B cell (primary cell): ENCODE results near the gene RGS10. TPM values are rescaled to one million over a fixed set of nuclear protein-coding genes. Genes with fewer than 3 reads are reported as not detected.

Experiments used
- ATAC-seq: fragments of 200-7000 bp; cut with Tn5 transposase; one replicate; pipeline ENCODE4 v1.10.0; 2021; ENCODE audit warnings: low read depth, mild to moderate bottlenecking, moderate number of reproducible peaks, moderate library complexity
- CTCF ChIA-PET: fragments of 350-600 bp; sonication (Branson Sonifier 250); formaldehyde crosslinking; loops from one replicate; lab custom pipeline; 2021; ENCODE audit warnings: antibody characterized with exemption, inconsistent platforms; lab: Charles Lee
- POLR2A ChIA-PET: fragments of 350-600 bp; sonication (Branson Sonifier 250); formaldehyde crosslinking; loops from one replicate; lab custom pipeline; 2021; ENCODE audit warnings: antibody characterized with exemption; lab: Charles Lee
- DNase-seq: peaks from one replicate; pipeline ENCODE4 v3.0.0; 2013
- H2AFZ ChIP-seq: 2 replicates; pipeline ENCODE4 v1.6.1; 2012; ENCODE audit warnings: mild to moderate bottlenecking, low read depth, low read length; ENCODE audit not compliant: insufficient read depth, poor library complexity, severe bottlenecking
- H3K27ac ChIP-seq, 2 donors: 1 replicate in 1 of 2; 2 replicates in 1 of 2; pipeline ENCODE4 v1.5.1; 2012 to 2013; ENCODE audit warnings: low read length in 2 of 2, mild to moderate bottlenecking in 2 of 2, moderate library complexity in 1 of 2
- H3K27me3 ChIP-seq, 4 experiments: fragments of 200-600 bp in 1 of 4; sonication (generic) in 1 of 4; replicated peaks in 1 of 4; 1 replicate in 2 of 4; 2 replicates in 2 of 4; pipeline versions ENCODE4 v1.6.1 to v1.7.0; 2013 to 2016; ENCODE audit warnings: low read length in 3 of 4, mild to moderate bottlenecking in 2 of 4, mixed read lengths in 1 of 4, moderate library complexity in 1 of 4; ENCODE audit not compliant: insufficient read depth in 4 of 4, control insufficient read depth in 3 of 4; ENCODE audit errors: control extremely low read depth in 1 of 4
- H3K36me3 ChIP-seq, 2 experiments: replicated peaks in 1 of 2; 1 replicate in 1 of 2; 2 replicates in 1 of 2; pipeline versions ENCODE4 v1.6.1 to v1.7.1; 2013; ENCODE audit warnings: low read length in 1 of 2; ENCODE audit not compliant: insufficient read depth in 2 of 2, control insufficient read depth in 1 of 2; ENCODE audit errors: control extremely low read depth in 1 of 2, extremely low read depth in 1 of 2
- H3K4me1 ChIP-seq, 2 donors: fragments of 200-600 bp in 1 of 2; sonication (generic) in 1 of 2; 1 replicate in 1 of 2; 2 replicates in 1 of 2; pipeline versions ENCODE4 v1.5.1 to v1.6.1; 2013 to 2017; ENCODE audit warnings: low read length in 2 of 2; ENCODE audit not compliant: control insufficient read depth in 2 of 2, insufficient read depth in 2 of 2
- H3K4me2 ChIP-seq: replicated peaks from 2 replicates; pipeline ENCODE3; 2012; ENCODE audit warnings: mild to moderate bottlenecking, low read depth, low read length; ENCODE audit not compliant: poor library complexity, severe bottlenecking
- H3K4me3 ChIP-seq, 5 experiments: fragments of 200-600 bp in 1 of 5; sonication (generic) in 1 of 5; 1 replicate in 3 of 5; 2 replicates in 2 of 5; pipeline versions ENCODE4 v1.5.1 to v1.7.0; 2011 to 2016; ENCODE audit warnings: low read length in 4 of 5, mild to moderate bottlenecking in 4 of 5, low read depth in 2 of 5, control low read depth in 1 of 5, moderate library complexity in 1 of 5; ENCODE audit not compliant: insufficient read depth in 1 of 5; ENCODE audit errors: control extremely low read depth in 1 of 5, extremely low read depth in 1 of 5
- H3K79me2 ChIP-seq: fragments of 200-600 bp; sonication (generic); one replicate; pipeline ENCODE4 v1.6.0; 2016; ENCODE audit warnings: low read length; ENCODE audit not compliant: control insufficient read depth, insufficient read depth
- H3K9ac ChIP-seq: fragments of 200-600 bp; sonication (generic); 2 replicates; pipeline ENCODE4 v1.6.1; 2017; ENCODE audit warnings: mild to moderate bottlenecking, low read length, moderate library complexity
- H3K9me3 ChIP-seq, 3 donors: one replicate each; pipeline versions ENCODE4 v1.6.1 to v1.7.1; 2013; ENCODE audit warnings: low read length in 2 of 3; ENCODE audit not compliant: control insufficient read depth in 2 of 3, insufficient read depth in 1 of 3; ENCODE audit errors: control extremely low read depth in 1 of 3
- H4K20me1 ChIP-seq: 2 replicates; pipeline ENCODE4 v1.6.0; 2012; ENCODE audit warnings: mild to moderate bottlenecking, low read length; ENCODE audit not compliant: insufficient read depth, control insufficient read depth, poor library complexity, severe bottlenecking
- H3K27ac Mint-ChIP-seq: one replicate; pipeline ENCODE4 v1.8.0; 2021; ENCODE audit warnings: mixed read lengths
- H3K27me3 Mint-ChIP-seq: one replicate; pipeline ENCODE4 v1.8.0; 2021; ENCODE audit warnings: mixed read lengths
- H3K4me1 Mint-ChIP-seq: one replicate; pipeline ENCODE4 v1.8.0; 2021; ENCODE audit warnings: mixed read lengths
- H3K4me3 Mint-ChIP-seq: one replicate; pipeline ENCODE4 v1.8.0; 2021; ENCODE audit warnings: mixed read lengths
- H3K9me3 Mint-ChIP-seq: one replicate; pipeline ENCODE4 v1.8.0; 2022; ENCODE audit warnings: mixed read lengths; ENCODE audit not compliant: insufficient read depth
- EZH2 ChIP-seq: IDR thresholded peaks from 2 replicates; pipeline ENCODE4 v1.6.1; 2012; ENCODE audit warnings: borderline replicate concordance, low read depth, mild to moderate bottlenecking, moderate library complexity, low read length; ENCODE audit not compliant: insufficient read depth, poor library complexity, severe bottlenecking
- WGBS: methylation state at CpG from one replicate; pipeline ENCODE4 v1.1.5; 2013; ENCODE audit warnings: missing lambda C conversion rate; ENCODE audit not compliant: insufficient coverage; 5-methylcytosine and 5-hydroxymethylcytosine counted together
- intact Hi-C: fragments of 100-400 bp; cut with micrococcal nuclease; formaldehyde crosslinking; loops from one replicate; pipeline ENCODE4 v1.10.0; 2022
- polyA plus RNA-seq: library from polyadenylated mRNA; depleted of rRNA; stranded (reverse); fragments of >200 nt; gene quantifications from 2 replicates; pipeline ENCODE4 v1.2.3, GENCODE V29; 2012
- total RNA-seq, 2 donors: library from RNA; stranded (reverse); fragments of 120-200 nt in 1 of 2; gene quantifications; 1 replicate in 1 of 2; 2 replicates in 1 of 2; pipeline versions ENCODE4 v1.2.3 to v1.2.4, GENCODE V29; 2013 to 2022
- TF ChIP-seq, protein P1 (sequence below): fragments of 200-600 bp; IDR thresholded peaks from one replicate; pipeline ENCODE4 v1.8.0; 2022; ENCODE audit warnings: antibody characterized with exemption, mild to moderate bottlenecking

The RGS10 gene
- total and polyA plus RNA-seq, 2 donors (not counting 1 experiment from before 2014, with no cell fraction given): 10.9 to 20.3 TPM

DNA sequence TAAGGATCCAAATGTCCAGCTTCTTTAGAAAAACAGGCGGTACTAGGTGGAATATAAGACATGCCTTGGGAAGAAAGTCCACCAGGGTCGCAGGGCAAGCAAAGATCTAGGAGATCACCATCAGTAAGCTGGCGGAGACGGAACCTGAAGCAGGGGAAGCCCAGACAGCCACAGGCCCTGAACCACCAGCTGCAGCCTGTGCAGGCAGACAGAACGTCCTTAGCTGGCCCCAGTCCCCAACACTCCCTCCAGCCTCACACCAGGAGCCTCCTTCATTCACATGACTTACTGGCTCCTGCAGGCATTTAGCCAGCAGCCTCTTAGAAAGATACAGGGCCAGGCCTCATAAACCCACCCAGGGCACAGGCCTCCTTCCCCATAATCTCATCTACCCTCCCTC is 17.4 kb downstream of the RGS10 start:
- Histone ChIP-seq H2AFZ (no peak overlapping the region), H3K79me2 (peaks cover 7% of the 10 kb centered on the region), H3K9ac (no peak overlapping the region), H3K4me3 (no peak overlapping the region), H3K27me3 (no peaks in the 10 kb centered on the region), H4K20me1 (no peaks in the 10 kb centered on the region), H3K27ac (no peak overlapping the region), H3K9me3 (no peaks in the 10 kb centered on the region), H3K36me3 (peaks cover 0 to 16% of the 10 kb centered on the region in 2 experiments), H3K4me2 (no peak overlapping the region), H3K4me1 (no peaks in the 10 kb centered on the region)
- no peak for TF ChIP-seq EZH2
- TF ChIP-seq, protein P1, sequence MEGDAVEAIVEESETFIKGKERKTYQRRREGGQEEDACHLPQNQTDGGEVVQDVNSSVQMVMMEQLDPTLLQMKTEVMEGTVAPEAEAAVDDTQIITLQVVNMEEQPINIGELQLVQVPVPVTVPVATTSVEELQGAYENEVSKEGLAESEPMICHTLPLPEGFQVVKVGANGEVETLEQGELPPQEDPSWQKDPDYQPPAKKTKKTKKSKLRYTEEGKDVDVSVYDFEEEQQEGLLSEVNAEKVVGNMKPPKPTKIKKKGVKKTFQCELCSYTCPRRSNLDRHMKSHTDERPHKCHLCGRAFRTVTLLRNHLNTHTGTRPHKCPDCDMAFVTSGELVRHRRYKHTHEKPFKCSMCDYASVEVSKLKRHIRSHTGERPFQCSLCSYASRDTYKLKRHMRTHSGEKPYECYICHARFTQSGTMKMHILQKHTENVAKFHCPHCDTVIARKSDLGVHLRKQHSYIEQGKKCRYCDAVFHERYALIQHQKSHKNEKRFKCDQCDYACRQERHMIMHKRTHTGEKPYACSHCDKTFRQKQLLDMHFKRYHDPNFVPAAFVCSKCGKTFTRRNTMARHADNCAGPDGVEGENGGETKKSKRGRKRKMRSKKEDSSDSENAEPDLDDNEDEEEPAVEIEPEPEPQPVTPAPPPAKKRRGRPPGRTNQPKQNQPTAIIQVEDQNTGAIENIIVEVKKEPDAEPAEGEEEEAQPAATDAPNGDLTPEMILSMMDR: no peak
- no peaks in the 10 kb centered on the region for H3K9me3 Mint-ChIP-seq
- WGBS: 91% methylated on average over 5 of the region's 5 CpGs
- ChIA-PET CTCF (no interaction called here), POLR2A (no interaction called here)
- H3K27ac Mint-ChIP-seq: no peak overlapping the region
- no peak for DNase-seq
- H3K4me3 Mint-ChIP-seq: no peak overlapping the region
- no peaks in the 10 kb centered on the region for H3K27me3 Mint-ChIP-seq
- intact Hi-C loops: no loop called here
- ATAC-seq: no peak
- H3K4me1 Mint-ChIP-seq: no peaks in the 10 kb centered on the region

DNA sequence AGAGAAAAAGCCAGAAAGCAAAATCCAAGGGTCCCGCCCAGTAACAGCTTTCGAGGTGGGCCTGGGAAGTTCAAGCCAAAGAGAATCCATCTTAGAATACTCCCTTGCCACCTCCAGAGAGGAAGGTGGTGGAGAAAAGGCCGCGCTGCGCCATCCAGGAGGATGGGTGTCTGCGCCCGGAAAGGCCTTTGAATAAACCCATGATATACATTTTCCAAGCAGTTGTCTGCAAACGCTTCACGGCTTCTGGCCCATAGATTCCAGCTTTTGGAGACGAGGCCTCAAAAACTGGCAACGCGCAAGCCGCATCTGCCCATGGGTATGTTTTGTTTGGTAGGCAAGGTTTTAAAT is 17.8 kb downstream of the RGS10 start:
- TF ChIP-seq, protein P1: no peak
- no peak for TF ChIP-seq EZH2
- Mint-ChIP-seq H3K4me1 (peaks cover 2% of the 10 kb centered on the region), H3K9me3 (no peaks in the 10 kb centered on the region), H3K27ac (no peak overlapping the region), H3K27me3 (no peaks in the 10 kb centered on the region), H3K4me3 (no peak overlapping the region)
- ATAC-seq (no peak), DNase-seq (no peak)
- no peaks in the 10 kb centered on the region for H3K4me1 ChIP-seq
- H4K20me1 ChIP-seq: no peaks in the 10 kb centered on the region
- CTCF ChIA-PET: interaction anchor here (1.2 kb wide), 1 partner anchor 10 kb away, joined by 3 read pairs; no protein-coding TSS in a partner anchor
- peaks cover 6% of the 10 kb centered on the region for H3K79me2 ChIP-seq
- peaks cover 0 to 16% of the 10 kb centered on the region in 2 experiments for H3K36me3 ChIP-seq
- H3K4me2 ChIP-seq: no peak overlapping the region
- H3K9ac ChIP-seq: no peak overlapping the region
- POLR2A ChIA-PET: interaction anchor here (0.6 kb wide), 1 partner anchor 8 kb away, joined by 5 read pairs; no protein-coding TSS in a partner anchor
- no peak overlapping the region for H3K27ac ChIP-seq
- no CpG with 5 or more reads among the region's 13 CpGs for WGBS
- H2AFZ ChIP-seq: no peak overlapping the region
- intact Hi-C loops: no loop called here
- no peaks in the 10 kb centered on the region for H3K9me3 ChIP-seq
- no peak overlapping the region for H3K4me3 ChIP-seq
- H3K27me3 ChIP-seq: no peaks in the 10 kb centered on the region
